WI38 (cell line): ENCODE measurements around the gene ZNF423.

Experiments
- H3K4me3 ChIP-seq: 2 replicates; pipeline ENCODE4 v1.5.1; 2011; ENCODE audit warnings: low read depth, mild to moderate bottlenecking, control low read depth, low read length
- CTCF ChIP-seq: IDR thresholded peaks from 2 replicates; pipeline ENCODE4 v1.5.1; 2012; ENCODE audit warnings: low read depth, mild to moderate bottlenecking, control low read depth, low read length

Gene ZNF423

GRCh38 chr16:49850558-49851467 is 5.1 kb downstream of the ZNF423 start:
- H3K4me3 ChIP-seq: no peak overlapping the region

DNA sequence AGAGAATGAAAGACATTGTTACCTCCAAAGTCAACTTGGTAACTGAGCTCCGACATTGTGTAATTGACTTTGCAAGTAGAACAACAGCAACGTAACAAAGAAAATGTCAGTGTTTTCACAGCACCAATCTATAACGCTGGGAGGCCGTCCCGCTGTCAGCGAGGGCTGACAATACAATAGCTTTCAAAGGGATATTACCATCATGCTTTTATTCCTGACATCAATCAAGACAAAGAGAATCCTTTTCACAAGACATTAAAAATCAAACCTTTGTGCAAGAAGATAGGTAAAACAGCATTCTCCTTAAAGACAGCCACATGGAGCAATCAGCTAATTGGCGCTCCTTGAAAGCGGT is 6.2 kb downstream of the ZNF423 start:
- no peak for TF ChIP-seq CTCF
- H3K4me3 ChIP-seq: no peak overlapping the region

More at GRCh38 chr16:49850558-49851467, 5.1 kb downstream of the ZNF423 start:
- no peak for TF ChIP-seq CTCF

DNA sequence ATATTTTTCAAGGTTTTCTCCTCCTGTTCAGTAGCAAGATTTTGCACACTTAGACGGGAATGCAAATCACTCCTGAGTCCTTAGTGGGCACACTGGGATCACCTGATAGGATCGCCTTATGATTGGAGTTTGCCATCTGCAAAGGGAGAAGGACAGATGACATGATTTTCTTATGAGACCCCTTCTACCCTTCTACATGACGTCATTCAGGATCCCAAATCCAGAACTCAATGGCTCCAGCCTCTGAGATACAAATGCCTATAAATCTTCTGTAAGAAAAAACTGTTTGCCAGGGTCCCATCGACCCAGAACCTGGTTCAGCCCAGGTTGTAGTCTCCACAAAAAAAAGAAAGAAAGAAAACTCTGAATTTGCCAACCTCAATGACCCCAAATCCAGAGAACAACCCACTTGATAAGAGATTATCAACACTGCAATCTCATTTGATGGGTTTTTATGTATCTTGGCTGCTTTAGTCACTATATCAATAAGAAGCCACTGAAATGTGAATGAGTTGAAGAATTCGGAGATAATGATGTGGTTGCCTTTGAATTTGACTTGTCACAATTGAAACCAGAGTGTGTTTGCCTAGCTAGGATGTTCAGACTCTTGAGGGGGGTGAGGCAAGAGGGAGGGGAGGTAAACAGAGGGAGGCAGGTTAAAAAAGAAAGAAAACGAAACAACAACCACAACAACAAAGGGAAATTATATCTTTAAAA is 6.7 kb downstream of the ZNF423 start:
- TF ChIP-seq CTCF: no peak
- no peak overlapping the region for H3K4me3 ChIP-seq

DNA sequence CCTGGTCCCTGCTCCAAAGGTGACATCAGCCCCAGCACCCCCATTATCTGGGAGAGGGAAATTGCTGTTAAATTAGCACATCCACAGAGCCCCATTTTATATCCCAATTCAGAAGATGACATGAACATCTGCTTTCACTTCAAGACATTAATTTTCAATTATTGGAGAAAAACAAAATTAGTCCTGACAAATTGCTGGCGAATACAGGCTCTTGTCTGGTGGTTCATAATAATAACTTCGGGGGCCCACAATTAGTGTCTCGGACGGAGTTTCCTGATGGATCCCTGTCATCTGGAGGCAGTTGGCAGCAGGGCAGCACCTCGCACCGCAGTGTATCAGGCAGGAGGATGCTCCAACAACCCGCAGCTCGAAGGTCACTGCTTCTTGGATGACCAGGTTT is 7.4 kb downstream of the ZNF423 start:
- TF ChIP-seq CTCF: no peak
- H3K4me3 ChIP-seq: no peak overlapping the region

DNA sequence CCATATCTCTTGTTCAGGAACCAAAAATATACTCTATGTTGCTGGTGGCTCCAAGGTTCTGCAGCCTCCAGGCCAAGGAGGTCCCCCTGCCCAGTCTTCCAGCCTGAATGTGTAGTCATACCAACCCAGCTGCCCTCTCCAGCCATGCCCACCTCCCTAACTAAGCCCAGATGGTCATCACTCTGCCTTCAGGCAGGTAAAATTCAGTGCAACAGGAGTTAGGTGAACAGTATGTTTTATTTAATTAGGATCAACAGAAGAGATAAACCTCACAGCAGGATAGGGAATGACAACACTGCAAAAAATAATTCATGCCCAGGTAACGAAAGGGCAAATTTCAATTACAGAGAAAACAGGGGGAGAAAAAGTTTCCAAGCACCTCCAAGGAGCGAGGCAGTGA is 9.1 kb downstream of the ZNF423 start:
- TF ChIP-seq CTCF: no peak
- no peak overlapping the region for H3K4me3 ChIP-seq

DNA sequence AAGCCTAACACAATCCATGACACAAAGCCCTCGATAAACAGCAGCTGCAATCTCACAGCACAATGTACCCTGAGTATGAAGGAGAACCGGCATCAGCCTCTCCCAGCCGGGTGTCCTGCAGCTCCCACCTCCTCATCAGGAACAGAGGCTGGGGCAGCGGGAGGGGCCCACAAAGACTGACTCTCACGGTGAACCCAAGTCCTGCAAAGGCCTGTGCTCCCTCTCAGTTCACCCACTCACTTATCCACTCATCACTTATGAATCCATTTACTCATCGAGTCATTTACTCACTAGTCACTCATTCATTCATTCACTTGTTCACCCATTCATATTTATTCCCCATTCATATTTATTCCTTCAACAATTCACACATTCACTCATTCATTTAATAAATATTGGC is 11.6 kb downstream of the ZNF423 start:
- H3K4me3 ChIP-seq: no peak overlapping the region
- no peak for TF ChIP-seq CTCF

GRCh38 chr16:49843758-49844157 is 12.2 kb downstream of the ZNF423 start:
- TF ChIP-seq CTCF: no peak
- no peak overlapping the region for H3K4me3 ChIP-seq
